ENCODE results near the gene UBLCP1.

The UBLCP1 gene

DNA sequence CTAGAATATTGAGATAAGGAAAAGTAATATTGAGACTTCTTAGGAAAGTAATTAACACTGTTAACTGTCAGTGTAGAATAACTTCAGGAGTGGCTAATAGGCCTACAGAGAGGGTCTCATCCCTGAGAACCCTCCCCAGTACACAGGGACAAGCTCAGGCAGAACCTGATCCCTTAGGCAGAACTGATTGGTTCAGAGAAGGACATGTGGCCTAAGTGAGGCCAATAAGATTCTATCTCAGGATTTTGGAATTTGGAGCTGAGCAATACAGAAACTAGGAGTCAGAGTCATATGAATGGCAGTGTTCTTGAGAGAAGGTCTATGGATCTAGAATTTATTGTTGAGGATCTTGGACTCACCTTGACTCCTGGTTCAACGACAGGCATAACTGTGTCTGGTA is 10.9 kb upstream of the UBLCP1 start (continued):
- TF ChIP-seq, protein P1, sequence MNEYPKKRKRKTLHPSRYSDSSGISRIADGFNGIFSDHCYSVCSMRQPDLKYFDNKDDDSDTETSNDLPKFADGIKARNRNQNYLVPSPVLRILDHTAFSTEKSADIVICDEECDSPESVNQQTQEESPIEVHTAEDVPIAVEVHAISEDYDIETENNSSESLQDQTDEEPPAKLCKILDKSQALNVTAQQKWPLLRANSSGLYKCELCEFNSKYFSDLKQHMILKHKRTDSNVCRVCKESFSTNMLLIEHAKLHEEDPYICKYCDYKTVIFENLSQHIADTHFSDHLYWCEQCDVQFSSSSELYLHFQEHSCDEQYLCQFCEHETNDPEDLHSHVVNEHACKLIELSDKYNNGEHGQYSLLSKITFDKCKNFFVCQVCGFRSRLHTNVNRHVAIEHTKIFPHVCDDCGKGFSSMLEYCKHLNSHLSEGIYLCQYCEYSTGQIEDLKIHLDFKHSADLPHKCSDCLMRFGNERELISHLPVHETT (tag by site-specific recombination; IDR thresholded peaks at IDR 0.05) = no peak
- TF ChIP-seq ZNF121 (tag by site-specific recombination; IDR thresholded peaks at IDR 0.05) = no peak
- no peak for TF ChIP-seq ZNF621 (tag by site-specific recombination; IDR thresholded peaks at IDR 0.05)
- TF ChIP-seq ZNF791 (tag by site-specific recombination; IDR thresholded peaks at IDR 0.05) = no peak
- TF ChIP-seq, protein P2, sequence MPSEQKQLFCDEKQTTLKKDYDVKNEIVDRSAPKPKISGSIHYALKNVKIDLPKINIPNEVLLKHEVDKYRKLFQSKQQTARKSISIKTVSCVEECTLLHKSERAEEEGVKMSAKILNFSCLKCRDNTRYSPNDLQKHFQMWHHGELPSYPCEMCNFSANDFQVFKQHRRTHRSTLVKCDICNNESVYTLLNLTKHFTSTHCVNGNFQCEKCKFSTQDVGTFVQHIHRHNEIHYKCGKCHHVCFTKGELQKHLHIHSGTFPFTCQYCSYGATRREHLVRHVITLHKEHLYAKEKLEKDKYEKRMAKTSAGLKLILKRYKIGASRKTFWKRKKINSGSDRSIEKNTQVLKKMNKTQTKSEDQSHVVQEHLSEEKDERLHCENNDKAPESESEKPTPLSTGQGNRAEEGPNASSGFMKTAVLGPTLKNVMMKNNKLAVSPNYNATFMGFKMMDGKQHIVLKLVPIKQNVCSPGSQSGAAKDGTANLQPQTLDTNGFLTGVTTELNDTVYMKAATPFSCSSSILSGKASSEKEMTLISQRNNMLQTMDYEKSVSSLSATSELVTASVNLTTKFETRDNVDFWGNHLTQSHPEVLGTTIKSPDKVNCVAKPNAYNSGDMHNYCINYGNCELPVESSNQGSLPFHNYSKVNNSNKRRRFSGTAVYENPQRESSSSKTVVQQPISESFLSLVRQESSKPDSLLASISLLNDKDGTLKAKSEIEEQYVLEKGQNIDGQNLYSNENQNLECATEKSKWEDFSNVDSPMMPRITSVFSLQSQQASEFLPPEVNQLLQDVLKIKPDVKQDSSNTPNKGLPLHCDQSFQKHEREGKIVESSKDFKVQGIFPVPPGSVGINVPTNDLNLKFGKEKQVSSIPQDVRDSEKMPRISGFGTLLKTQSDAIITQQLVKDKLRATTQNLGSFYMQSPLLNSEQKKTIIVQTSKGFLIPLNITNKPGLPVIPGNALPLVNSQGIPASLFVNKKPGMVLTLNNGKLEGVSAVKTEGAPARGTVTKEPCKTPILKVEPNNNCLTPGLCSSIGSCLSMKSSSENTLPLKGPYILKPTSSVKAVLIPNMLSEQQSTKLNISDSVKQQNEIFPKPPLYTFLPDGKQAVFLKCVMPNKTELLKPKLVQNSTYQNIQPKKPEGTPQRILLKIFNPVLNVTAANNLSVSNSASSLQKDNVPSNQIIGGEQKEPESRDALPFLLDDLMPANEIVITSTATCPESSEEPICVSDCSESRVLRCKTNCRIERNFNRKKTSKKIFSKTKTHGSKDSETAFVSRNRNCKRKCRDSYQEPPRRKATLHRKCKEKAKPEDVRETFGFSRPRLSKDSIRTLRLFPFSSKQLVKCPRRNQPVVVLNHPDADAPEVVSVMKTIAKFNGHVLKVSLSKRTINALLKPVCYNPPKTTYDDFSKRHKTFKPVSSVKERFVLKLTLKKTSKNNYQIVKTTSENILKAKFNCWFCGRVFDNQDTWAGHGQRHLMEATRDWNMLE (tag by site-specific recombination; conservative IDR thresholded peaks at IDR 0.05; ENCODE audit: low read depth) = no peak
- TF ChIP-seq ZBTB17 (tag by site-specific recombination; IDR thresholded peaks at IDR 0.05) = no peak

DNA sequence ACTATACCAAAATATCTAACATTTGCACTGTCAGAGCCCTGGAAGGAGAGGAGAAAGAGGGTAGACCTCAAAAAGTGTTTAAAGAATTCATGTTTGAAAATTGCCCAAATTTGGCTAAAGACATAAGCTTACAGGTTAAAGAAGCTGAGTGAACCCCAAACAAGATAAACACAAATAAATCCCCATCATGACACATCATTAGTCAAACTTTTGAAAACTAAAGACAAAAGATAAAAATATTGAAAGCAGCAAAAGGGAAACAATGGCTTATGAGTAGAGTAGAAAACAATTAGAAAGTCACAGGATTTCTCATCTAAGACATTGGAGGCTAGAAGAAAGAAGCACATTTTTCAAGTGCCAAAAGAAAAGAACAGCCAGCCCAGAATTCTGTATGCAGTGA is 6.1 kb upstream of the UBLCP1 start:
- CTCF ChIA-PET = interaction anchor here (0.6 kb wide), 1 partner anchor 259 kb away, joined by 4 read pairs; no protein-coding TSS in a partner anchor
- no peak overlapping the region for H3K27ac ChIP-seq (ENCODE audit: extremely low read depth, low read depth, low read length)
- no peaks in the 10 kb centered on the region for H3K36me3 ChIP-seq (ENCODE audit: control insufficient read depth in 2 of 2, insufficient read depth in 1 of 2, low read length in 2 of 2)
- no peaks in the 10 kb centered on the region for H3K4me1 ChIP-seq (ENCODE audit: control insufficient read depth, insufficient read depth, low read length)
- H3K9me3 ChIP-seq (ENCODE audit: control insufficient read depth, insufficient read depth, low read depth, low read length) = no peaks in the 10 kb centered on the region
- H3K4me3 ChIP-seq (ENCODE audit: low read depth, low read length) = no peak overlapping the region
- POLR2A ChIA-PET = no interaction called here
- no peak for TF ChIP-seq ZNF426 (tag by site-specific recombination; IDR thresholded peaks at IDR 0.05)
- no peak for TF ChIP-seq SETDB1 (IDR thresholded peaks at IDR 0.05; ENCODE audit: insufficient read length, low read length)
- no peak for TF ChIP-seq RBAK (tag by site-specific recombination; IDR thresholded peaks at IDR 0.05)
- TF ChIP-seq, protein P3, sequence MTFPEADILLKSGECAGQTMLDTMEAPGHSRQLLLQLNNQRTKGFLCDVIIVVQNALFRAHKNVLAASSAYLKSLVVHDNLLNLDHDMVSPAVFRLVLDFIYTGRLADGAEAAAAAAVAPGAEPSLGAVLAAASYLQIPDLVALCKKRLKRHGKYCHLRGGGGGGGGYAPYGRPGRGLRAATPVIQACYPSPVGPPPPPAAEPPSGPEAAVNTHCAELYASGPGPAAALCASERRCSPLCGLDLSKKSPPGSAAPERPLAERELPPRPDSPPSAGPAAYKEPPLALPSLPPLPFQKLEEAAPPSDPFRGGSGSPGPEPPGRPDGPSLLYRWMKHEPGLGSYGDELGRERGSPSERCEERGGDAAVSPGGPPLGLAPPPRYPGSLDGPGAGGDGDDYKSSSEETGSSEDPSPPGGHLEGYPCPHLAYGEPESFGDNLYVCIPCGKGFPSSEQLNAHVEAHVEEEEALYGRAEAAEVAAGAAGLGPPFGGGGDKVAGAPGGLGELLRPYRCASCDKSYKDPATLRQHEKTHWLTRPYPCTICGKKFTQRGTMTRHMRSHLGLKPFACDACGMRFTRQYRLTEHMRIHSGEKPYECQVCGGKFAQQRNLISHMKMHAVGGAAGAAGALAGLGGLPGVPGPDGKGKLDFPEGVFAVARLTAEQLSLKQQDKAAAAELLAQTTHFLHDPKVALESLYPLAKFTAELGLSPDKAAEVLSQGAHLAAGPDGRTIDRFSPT (tag by site-specific recombination; IDR thresholded peaks at IDR 0.05) = no peak
- TF ChIP-seq ZNF530 (tag by site-specific recombination; IDR thresholded peaks at IDR 0.05; ENCODE audit: low read depth) = no peak

DNA sequence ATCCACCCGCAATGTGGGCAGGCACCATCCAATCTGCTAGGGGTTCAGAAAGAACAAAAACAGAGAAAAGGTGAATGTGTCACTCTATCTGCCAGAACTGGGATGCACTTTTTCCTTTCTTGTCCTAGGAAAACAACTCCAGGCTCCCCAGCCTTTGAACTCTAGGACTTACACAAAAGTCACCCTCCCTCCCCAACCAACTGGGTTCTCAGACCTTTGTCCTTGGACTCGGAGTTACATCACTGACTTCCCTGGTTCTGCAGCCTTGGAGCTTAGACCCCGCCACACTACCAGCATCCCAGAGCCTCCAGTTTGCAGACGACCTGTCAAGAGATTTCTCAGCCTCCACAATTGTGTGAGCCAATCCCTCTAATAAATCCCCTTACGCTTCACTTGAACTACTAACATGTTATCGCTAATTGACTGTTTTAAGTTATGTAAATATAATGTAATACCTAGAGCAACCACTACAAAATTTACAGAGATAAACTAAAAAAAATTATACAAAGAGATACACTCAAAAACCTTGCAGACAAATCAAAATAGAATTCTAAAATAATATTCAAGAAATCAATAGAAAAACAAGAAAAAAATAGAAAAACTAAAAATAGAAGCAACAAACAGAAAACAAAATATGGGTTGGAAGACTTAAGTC is 5.3 kb upstream of the UBLCP1 start:
- no peaks in the 10 kb centered on the region for H3K36me3 ChIP-seq (ENCODE audit: control insufficient read depth in 2 of 2, insufficient read depth in 1 of 2, low read length in 2 of 2)
- CTCF ChIA-PET = interaction anchor here (0.6 kb wide), 1 partner anchor 26 kb away, joined by 3 read pairs; no protein-coding TSS in a partner anchor
- H3K9me3 ChIP-seq (ENCODE audit: control insufficient read depth, insufficient read depth, low read depth, low read length) = no peaks in the 10 kb centered on the region
- no peak overlapping the region for H3K4me3 ChIP-seq (ENCODE audit: low read depth, low read length)
- TF ChIP-seq ZNF404 (tag by site-specific recombination; IDR thresholded peaks at IDR 0.05) = no peak
- POLR2A ChIA-PET = no interaction called here
- no peak overlapping the region for H3K27ac ChIP-seq (ENCODE audit: extremely low read depth, low read depth, low read length)
- no peaks in the 10 kb centered on the region for H3K4me1 ChIP-seq (ENCODE audit: control insufficient read depth, insufficient read depth, low read length)
